Effector memory CD8-positive, alpha-beta T cell (primary cell): ENCODE data around the gene ATG2A.

Experiments used
- ATAC-seq: fragments of 150-1000 bp; cut with Tn5 transposase; replicated peaks from 2 replicates; pipeline ENCODE4 v1.10.0; 2021; ENCODE audit warnings: mild to moderate bottlenecking, moderate library complexity
- DNase-seq, 3 experiments: peaks; one replicate each; pipeline ENCODE4 v3.0.0; 2021
- H3K27ac Mint-ChIP-seq, 2 donors: one replicate each; pipeline ENCODE4 v1.8.0; 2022; ENCODE audit warnings: mild to moderate bottlenecking in 2 of 2, mixed read lengths in 2 of 2, moderate library complexity in 2 of 2
- H3K27me3 Mint-ChIP-seq, 2 donors: one replicate each; pipeline ENCODE4 v1.8.0; 2022; ENCODE audit warnings: mixed read lengths in 2 of 2
- H3K36me3 Mint-ChIP-seq: one replicate; pipeline ENCODE4 v1.8.0; 2022; ENCODE audit warnings: mild to moderate bottlenecking, moderate library complexity, mixed read lengths; ENCODE audit not compliant: insufficient read depth
- H3K4me1 Mint-ChIP-seq, 2 donors: one replicate each; pipeline ENCODE4 v1.8.0; 2022; ENCODE audit warnings: low read depth in 2 of 2, mixed read lengths in 2 of 2
- H3K4me3 Mint-ChIP-seq, 2 donors: one replicate each; pipeline ENCODE4 v1.8.0; 2022; ENCODE audit warnings: mild to moderate bottlenecking in 2 of 2, mixed read lengths in 2 of 2, moderate library complexity in 2 of 2
- H3K9me3 Mint-ChIP-seq, 2 donors: one replicate each; pipeline ENCODE4 v1.8.0; 2022; ENCODE audit warnings: mixed read lengths in 2 of 2

ATG2A gene

DNA sequence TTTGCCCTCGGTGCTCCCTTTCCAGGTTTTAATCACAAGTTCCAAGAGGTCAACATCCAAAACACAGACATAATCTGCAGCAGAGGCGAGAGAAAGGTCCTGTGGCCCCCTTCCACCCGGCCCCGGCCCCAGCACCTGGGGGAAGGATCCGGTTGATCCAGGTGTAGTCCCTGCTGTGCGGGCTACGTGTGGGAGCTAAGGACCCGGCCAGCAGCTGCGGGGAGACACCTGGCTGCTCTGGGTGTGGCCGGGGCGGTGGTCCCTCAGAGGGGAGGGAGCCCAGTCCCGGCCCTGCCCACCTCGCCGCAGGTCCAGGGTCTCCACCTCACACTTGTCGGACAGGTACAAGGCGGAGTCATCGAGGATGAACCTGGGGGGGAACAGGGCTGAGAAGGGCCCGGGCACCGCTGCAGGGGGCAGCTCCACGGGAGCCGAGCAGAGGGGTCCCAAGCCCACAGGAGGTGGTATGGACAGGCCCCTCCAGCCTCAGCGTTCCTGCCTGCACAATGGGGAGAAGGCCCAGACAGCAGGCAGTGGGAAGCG is 13.6 kb downstream of the ATG2A start:
- H3K4me1 Mint-ChIP-seq: peaks cover 9 to 12% of the 10 kb centered on the region in 2 donors
- peaks cover 94% of the 10 kb centered on the region for H3K36me3 Mint-ChIP-seq
- ATAC-seq (no peak), DNase-seq (no peak)
- no peaks in the 10 kb centered on the region for H3K9me3 Mint-ChIP-seq
- H3K4me3 Mint-ChIP-seq: no peak overlapping the region
- H3K27ac Mint-ChIP-seq: peak overlapping the region in 1 of 2 donors; percentile 38
- H3K27me3 Mint-ChIP-seq: no peaks in the 10 kb centered on the region

DNA sequence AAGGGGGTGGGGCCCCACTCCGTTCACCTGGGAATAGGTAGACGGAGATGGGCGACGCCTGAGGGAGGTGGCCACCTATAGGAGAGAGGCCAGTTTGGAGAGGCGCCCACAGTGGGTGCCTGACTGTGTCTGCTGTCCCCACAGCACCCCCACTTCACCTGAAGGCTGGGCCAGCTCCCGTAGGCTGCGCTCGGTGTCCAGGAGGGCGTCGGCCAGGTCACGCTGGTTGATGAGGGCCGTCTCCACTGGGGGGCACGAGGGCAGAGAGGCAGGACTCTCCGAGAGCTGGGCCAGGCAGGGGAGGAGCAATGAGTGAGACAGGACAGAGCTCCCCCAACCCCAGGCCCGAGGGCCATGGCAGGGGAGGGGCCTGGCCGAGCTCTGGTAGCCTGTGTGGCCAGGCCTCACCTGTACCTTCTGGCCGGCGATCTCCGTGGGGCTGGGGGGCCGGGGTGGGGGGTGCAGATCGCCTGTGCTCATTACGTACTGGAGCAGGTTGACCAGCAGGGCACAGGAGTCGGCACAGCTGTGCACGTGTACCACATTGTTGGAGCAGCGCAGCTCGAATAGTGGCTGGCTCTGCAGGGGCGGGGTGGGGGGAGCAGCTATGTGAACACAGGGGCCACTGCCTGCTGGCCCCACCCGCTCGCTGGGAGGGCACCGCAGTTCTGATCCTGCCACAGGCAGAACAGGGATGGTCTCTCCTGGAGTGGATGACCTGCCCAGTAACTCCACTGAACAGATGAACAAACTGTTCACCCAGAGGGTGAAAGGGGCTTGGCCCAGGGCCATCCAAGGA is 14.7 kb downstream of the ATG2A start:
- H3K36me3 Mint-ChIP-seq: peaks cover 94% of the 10 kb centered on the region
- H3K27me3 Mint-ChIP-seq: no peaks in the 10 kb centered on the region
- ATAC-seq (no peak), DNase-seq (no peak)
- no peaks in the 10 kb centered on the region for H3K9me3 Mint-ChIP-seq
- H3K27ac Mint-ChIP-seq: peak overlapping the region; percentile 64 to 79
- peak overlapping the region in 1 of 2 donors; percentile 19 for H3K4me3 Mint-ChIP-seq
- peaks cover 9 to 12% of the 10 kb centered on the region in 2 donors for H3K4me1 Mint-ChIP-seq

DNA sequence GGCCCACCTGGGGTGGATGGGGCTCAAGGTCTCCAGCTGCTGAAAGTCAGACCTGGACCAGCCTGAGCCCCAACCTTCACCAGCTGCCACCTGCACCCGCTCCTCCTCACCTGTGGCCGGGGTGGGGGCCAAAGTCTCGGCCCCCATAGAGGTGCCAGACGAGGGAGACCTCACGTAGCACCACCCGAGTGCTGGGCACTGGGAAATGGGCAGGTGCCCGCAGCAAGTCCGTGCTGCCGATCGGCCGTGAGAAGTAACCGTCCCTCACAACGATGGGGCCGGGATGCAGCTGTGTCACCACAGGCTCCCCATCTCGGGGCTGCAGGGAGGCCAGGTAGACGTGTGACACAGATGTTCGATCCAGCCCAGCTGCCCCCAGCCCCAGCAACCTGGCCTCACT is 16.2 kb downstream of the ATG2A start:
- no peak for DNase-seq
- peaks cover 10 to 15% of the 10 kb centered on the region in 2 donors for H3K4me1 Mint-ChIP-seq
- ATAC-seq: no peak
- H3K4me3 Mint-ChIP-seq: no peak overlapping the region
- peak overlapping the region; percentile 64 to 79 for H3K27ac Mint-ChIP-seq
- H3K27me3 Mint-ChIP-seq: no peaks in the 10 kb centered on the region
- no peaks in the 10 kb centered on the region for H3K9me3 Mint-ChIP-seq
- H3K36me3 Mint-ChIP-seq: peaks cover 96% of the 10 kb centered on the region

DNA sequence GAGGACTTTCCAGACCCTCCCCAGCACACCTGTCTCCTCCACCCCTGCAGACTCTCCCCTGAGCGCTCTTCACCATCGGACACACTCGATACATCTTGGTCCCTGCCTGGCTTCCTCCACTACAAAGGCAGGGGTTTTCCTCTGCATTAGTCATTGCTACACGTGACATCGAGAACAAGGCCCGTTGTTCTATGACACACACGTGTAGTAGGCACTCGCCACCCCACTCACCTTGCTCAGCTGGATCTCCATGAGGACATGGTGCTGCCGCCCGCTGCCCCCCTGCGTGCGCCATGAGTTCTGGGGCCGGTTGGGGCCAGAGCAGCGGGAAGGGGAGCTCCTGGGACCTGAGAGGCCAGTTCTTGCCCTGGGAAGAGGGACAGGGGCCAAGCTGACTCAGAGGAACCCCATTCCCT is 16.7 kb downstream of the ATG2A start:
- peaks cover 96% of the 10 kb centered on the region for H3K36me3 Mint-ChIP-seq
- peaks cover 14 to 19% of the 10 kb centered on the region in 2 donors for H3K4me1 Mint-ChIP-seq
- H3K27ac Mint-ChIP-seq: peak overlapping the region; percentile 64 to 79
- peak overlapping the region; percentile 1 to 55 for H3K4me3 Mint-ChIP-seq
- DNase-seq (peak in 2 of 3 experiments; percentile 55 to 59), ATAC-seq (peak; percentile 87)
- H3K27me3 Mint-ChIP-seq: no peaks in the 10 kb centered on the region
- H3K9me3 Mint-ChIP-seq: no peaks in the 10 kb centered on the region

DNA sequence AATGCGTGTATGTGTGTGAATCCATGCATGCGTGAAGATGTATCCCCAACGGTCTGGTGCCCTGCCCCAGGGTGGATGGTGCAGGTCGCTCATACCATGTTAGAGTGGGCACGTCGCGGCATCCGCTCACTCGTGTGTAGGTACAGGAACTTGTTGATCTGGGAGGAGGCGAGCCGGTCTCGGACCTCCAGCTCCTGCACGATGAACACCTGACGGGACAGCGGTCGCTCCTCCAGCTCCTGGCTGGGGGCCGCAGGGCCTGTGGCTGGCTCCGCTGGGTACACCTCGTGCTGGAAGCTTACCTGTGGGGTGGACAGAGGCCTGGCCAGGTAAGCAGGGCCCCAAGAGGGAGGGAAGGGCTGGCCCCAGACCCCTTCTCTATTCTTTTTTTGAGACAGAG is 18.5 kb downstream of the ATG2A start:
- no peaks in the 10 kb centered on the region for H3K27me3 Mint-ChIP-seq
- H3K36me3 Mint-ChIP-seq: peaks cover 98% of the 10 kb centered on the region
- ATAC-seq: no peak
- DNase-seq: no peak
- no peaks in the 10 kb centered on the region for H3K9me3 Mint-ChIP-seq
- peak overlapping the region; percentile 64 to 73 for H3K27ac Mint-ChIP-seq
- peaks cover 18 to 19% of the 10 kb centered on the region in 2 donors for H3K4me1 Mint-ChIP-seq
- H3K4me3 Mint-ChIP-seq: no peak overlapping the region

DNA sequence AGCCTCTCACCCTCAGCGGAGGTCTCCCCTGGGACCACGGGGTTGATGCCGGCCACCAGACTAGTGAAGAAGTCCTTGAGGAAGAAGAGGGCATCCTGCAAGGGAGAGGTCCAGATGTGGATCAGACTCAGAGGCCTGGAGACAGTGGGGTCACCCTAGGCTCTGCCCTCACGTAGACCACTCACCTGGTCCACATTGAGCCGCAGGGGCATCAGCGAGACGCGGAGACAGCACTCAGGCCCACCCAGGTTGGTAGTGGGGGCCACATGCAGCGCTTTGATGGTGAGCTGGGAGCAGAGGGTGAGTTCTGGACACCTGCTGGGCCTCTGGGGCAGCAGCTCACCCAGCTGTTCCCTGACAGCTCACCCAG is 18.9 kb downstream of the ATG2A start:
- ATAC-seq (no peak), DNase-seq (no peak)
- H3K27ac Mint-ChIP-seq: peak overlapping the region; percentile 64 to 73
- H3K4me3 Mint-ChIP-seq: no peak overlapping the region
- H3K4me1 Mint-ChIP-seq: peaks cover 18 to 19% of the 10 kb centered on the region in 2 donors
- peaks cover 99% of the 10 kb centered on the region for H3K36me3 Mint-ChIP-seq
- H3K27me3 Mint-ChIP-seq: no peaks in the 10 kb centered on the region
- H3K9me3 Mint-ChIP-seq: no peaks in the 10 kb centered on the region

DNA sequence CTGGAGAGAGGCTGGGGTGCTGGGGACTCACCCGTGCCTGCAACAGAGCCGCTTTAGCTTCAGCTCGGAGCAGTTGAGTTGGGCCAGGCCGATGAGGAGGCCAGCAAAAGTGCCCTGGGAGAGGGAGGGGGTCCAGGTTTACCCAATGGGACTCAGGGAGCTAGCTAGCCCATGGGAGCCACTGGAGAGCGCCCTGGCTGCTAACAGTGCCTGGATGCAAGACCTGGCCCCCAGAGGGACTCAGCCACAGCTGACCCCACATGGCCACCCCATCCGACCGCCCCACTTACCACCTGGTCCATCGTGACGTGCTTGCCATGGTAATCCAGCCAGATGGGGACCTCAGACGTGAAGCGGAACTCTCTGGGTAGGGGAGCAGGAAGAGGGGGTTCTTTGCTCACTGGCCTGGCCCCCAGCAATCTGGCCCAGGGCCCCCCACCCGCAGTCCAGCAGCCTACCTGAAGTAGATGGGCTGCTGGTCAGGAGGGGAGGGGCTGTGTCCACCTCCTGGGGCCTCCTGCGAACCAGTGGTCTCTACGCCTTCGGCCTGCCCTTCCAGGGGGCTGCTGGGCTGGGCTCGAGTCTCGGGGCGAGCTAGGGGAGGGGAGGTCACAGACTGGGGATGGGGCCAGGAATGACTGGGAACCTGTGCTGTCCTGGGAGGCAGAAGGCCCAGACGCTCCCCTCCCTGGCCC is 19.5 kb downstream of the ATG2A start:
- Mint-ChIP-seq H3K27ac (peak overlapping the region in 1 of 2 donors; percentile 64), H3K9me3 (no peaks in the 10 kb centered on the region), H3K4me3 (peak overlapping the region in 1 of 2 donors; percentile 59), H3K4me1 (peaks cover 18 to 19% of the 10 kb centered on the region in 2 donors), H3K27me3 (no peaks in the 10 kb centered on the region), H3K36me3 (peaks cover 100% of the 10 kb centered on the region)
- DNase-seq (no peak), ATAC-seq (no peak)

DNA sequence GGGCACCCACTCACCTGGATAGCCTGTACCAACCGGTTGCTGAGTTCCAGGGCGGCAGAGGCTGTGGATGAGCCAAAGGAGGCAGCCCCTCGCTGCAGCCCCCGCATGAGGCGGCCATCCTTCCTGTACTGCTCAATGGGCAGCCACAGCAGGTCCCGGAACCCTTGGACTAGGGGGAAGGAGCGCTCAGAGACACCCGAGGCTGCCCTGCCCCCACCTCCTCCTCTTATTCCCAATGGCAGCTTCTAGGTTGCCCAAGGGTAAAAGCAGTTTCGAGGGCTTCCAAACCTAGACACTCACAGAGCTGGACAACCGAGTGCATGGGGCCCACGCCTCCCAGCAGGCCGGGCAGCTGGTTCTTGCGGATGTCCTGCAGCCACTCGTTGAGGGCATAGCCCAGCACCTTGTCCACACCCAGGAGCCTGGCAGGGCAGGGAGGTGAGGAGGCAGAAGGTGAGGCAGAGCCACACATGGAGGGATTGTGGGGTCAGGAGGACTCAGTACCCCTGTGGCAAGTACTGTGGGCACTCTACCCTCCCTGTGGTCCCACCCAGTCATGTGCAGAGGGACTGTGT is 20.5 kb downstream of the ATG2A start:
- Mint-ChIP-seq H3K27ac (peak overlapping the region; percentile 64 to 93), H3K9me3 (no peaks in the 10 kb centered on the region), H3K4me3 (peak overlapping the region in 1 of 2 donors; percentile 49), H3K27me3 (no peaks in the 10 kb centered on the region), H3K36me3 (peaks cover 100% of the 10 kb centered on the region), H3K4me1 (peaks cover 14 to 17% of the 10 kb centered on the region in 2 donors)
- DNase-seq (no peak), ATAC-seq (no peak)

DNA sequence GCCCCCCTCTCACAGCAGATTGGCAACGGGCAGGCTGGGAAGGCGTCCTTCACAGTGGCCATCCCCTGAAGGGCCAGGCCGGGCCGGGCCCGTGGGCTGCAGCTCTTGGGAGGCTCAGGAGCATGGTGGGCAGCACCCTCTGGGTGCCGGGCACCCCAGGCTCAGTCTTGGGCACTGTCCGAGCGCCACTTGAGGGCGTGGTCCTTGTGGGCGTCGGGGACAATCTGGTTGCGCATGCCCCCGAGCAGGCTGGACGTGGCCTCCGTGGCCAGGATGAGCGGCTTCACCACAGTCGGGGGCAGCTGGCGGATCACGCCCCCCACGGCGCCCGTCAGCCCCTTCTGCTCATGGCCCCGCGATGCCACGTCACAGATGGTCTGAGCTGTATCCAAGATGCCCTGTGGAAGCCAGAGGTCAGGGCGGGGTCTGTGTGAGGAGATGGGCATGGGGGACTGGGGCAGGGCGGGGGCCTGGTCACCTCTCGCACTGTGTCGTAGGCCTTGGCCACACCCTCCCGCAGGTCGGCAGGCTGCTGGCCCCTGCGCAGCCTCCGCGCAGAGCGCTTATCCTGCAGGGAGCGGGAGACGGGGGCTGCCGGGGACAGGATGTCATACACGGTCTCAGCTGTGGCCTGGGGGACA is 22.1 kb downstream of the ATG2A start:
- Mint-ChIP-seq H3K4me3 (peak overlapping the region in 1 of 2 donors; percentile 33), H3K9me3 (no peaks in the 10 kb centered on the region), H3K27ac (peak overlapping the region; percentile 62 to 64), H3K27me3 (no peaks in the 10 kb centered on the region), H3K4me1 (peaks cover 8 to 10% of the 10 kb centered on the region in 2 donors), H3K36me3 (peaks cover 89% of the 10 kb centered on the region)
- ATAC-seq (peak; percentile 1), DNase-seq (no peak)

DNA sequence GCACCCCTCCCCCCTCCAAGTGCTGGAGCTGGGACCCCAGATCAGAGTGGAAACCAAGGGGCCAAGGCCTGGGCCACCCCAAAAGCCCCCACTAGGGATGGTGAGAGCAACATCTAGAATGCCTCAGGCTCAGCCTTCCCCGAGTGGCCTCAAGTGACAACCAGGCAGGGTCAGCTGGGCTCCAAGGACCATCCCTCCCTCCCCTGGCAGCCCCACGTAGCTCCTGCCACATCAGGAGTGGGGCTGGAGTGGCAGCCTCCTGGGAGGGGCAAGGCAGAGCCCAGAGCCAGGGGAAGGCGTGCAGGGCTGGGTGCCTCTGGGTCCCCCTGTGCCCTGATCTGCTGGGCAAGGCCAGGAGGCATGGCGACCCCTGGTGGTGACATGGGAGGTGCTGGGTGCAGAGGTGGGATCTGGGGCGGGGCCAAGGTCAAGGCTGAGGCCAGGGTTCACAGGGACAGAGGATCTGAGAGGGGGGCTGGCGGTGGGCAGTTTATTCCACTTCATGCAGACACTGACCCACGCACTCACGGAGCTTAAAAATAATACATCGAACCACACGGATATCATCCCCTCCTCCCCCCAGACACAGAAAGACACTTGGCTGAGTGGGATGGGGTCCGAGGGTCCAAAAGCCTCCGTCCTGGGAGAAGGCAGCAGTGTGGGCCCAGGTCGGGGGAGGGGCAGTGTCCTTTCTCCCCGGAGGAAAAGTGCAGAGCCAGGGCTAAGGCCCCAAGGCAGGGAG is 22.8 kb downstream of the ATG2A start:
- ATAC-seq (peak; percentile 80), DNase-seq (peak; percentile 92 to 94 (median 93))
- Mint-ChIP-seq H3K4me3 (peak overlapping the region in 1 of 2 donors; percentile 33), H3K36me3 (peaks cover 82% of the 10 kb centered on the region), H3K4me1 (peaks cover 7 to 10% of the 10 kb centered on the region in 2 donors), H3K9me3 (no peaks in the 10 kb centered on the region), H3K27me3 (no peaks in the 10 kb centered on the region), H3K27ac (peak overlapping the region; percentile 62 to 64)

DNA sequence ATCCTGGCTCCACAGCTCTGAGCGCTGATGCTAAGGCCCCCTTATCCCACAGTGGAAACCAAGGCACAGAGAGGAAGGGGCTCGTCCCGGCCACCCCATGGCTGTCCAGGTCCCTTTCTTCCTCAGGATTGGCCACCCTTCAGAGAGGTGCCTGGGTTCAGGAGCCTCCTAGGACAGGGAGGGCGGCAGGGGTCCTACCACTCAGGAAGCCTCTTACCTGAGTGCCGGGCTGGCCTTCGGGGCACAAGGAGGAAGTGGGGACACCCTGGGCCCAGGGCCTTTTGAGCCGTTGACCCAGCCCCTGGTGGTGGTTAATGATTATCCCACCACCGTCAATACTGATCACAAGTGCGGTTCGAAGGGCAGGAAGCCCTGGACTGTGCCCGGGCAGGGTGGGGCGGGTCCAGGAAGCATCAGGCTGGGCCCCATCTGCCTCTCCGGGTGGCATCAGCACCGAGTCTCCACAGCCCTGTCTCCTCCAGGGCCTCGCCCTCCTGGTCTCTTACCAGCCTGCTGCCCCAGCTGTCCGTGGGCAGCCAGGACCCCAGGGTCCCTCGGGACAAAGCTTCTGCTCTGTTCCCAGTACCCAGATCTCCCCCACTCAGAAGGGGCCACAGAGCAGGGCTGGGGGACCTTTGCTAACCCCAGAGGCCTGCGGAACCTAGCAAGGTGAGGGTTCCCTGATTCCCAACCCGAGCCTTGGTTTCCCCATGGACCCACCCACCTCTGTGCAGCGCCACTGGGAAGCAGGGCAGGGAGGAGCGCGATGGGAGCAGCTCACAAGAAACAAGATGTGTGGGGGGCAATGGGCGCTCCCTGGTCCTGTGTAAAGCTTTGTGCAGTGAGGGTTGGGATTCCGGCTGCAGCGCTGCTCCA is 23.6 kb downstream of the ATG2A start:
- Mint-ChIP-seq H3K36me3 (peaks cover 75% of the 10 kb centered on the region), H3K9me3 (no peaks in the 10 kb centered on the region), H3K27ac (peak overlapping the region; percentile 62 to 64), H3K4me1 (peaks cover 7 to 10% of the 10 kb centered on the region in 2 donors), H3K27me3 (no peaks in the 10 kb centered on the region), H3K4me3 (peak overlapping the region in 1 of 2 donors; percentile 33)
- DNase-seq (no peak), ATAC-seq (peak; percentile 1)

DNA sequence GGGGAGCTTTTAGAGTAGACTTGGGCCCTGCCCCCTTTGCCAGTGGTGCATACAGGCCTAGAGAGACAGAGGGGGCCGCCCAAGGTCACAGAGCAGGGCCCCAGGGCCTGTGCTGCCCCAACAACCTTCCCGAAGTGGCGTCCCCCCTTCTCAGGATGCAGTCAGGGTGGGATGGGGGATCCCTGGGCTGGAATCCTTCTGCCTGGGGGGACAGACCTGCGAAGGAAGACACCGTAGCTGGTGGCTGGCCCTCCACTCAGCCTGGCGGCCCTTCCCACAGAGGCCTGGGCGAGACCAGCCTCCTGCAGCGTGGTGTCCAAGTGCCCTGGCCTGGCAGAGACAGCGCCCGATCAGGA is 24.2 kb downstream of the ATG2A start:
- Mint-ChIP-seq H3K27ac (peak overlapping the region in 1 of 2 donors; percentile 64), H3K4me1 (peaks cover 13 to 15% of the 10 kb centered on the region in 2 donors), H3K27me3 (no peaks in the 10 kb centered on the region), H3K4me3 (peak overlapping the region in 1 of 2 donors; percentile 8), H3K9me3 (no peaks in the 10 kb centered on the region), H3K36me3 (peaks cover 74% of the 10 kb centered on the region)
- no peak for ATAC-seq
- DNase-seq: no peak
